Stimulated activated CD8-positive, alpha-beta memory T cell treated with anti-CD3 and anti-CD28 coated beads, Interleukin-4, amount 100 ng/mL, for 4 hours (primary cell): ENCODE data around the gene DOK4.
"Not testable (repeated sequence)": the region's sequence is repeated elsewhere in the genome, so short reads cannot be mapped to it uniquely, and the experiment has no call there.

Source experiments
- DNase-seq, 2 donors: peaks; one replicate each; pipeline ENCODE4 v3.0.0-alpha.2; 2020; ENCODE audit warnings: low read depth in 2 of 2, low spot score in 1 of 2

Gene DOK4

GRCh38 chr16:57447186-57447962, 38.9 kb downstream of the DOK4 start, which contains the start of the genes CIAPIN1 and COQ9:
CIAPIN1 (minus strand) TSS chr16:57447385; CDS start chr16:57440928, 6,457 bp downstream.
COQ9 (plus strand) TSS chr16:57447479; CDS start chr16:57447506, 27 bp downstream.
- DNase-seq: peak; percentile 77 to 86

- DNase-seq: no peak
These were observed 39.6 kb downstream of the DOK4 start for GRCh38 chr16:57446531-57447185.

- DNase-seq: no peak
These were observed 40.8 kb downstream of the DOK4 start for GRCh38 chr16:57445510-57445909.

- no peak for DNase-seq
These were observed 41.6 kb downstream of the DOK4 start for GRCh38 chr16:57444711-57445110.

- DNase-seq: not testable (repeated sequence)
These were observed 45.7 kb downstream of the DOK4 start for GRCh38 chr16:57440551-57440950.

- not testable (repeated sequence) for DNase-seq
These were observed 46.3 kb downstream of the DOK4 start for GRCh38 chr16:57439947-57440346.

- DNase-seq: no peak
These were observed 50.5 kb downstream of the DOK4 start for GRCh38 chr16:57435838-57436237.

GRCh38 chr16:57434003-57434402, 52.3 kb downstream of the DOK4 start:
- no peak for DNase-seq

GRCh38 chr16:57432989-57433388, 53.3 kb downstream of the DOK4 start:
- DNase-seq: no peak

- DNase-seq: no peak
These were observed 53.8 kb downstream of the DOK4 start for GRCh38 chr16:57432505-57432904.

GRCh38 chr16:57430955-57431354, 55.3 kb downstream of the DOK4 start:
- no peak for DNase-seq

- no peak for DNase-seq
These were observed 58.5 kb downstream of the DOK4 start for GRCh38 chr16:57427824-57428223.

GRCh38 chr16:57427307-57427706, 59.0 kb downstream of the DOK4 start:
- DNase-seq: no peak

- DNase-seq: no peak
These were observed 59.9 kb downstream of the DOK4 start for GRCh38 chr16:57426356-57426755.

- no peak for DNase-seq
These were observed 61.7 kb downstream of the DOK4 start for GRCh38 chr16:57424583-57424982.

GRCh38 chr16:57423152-57423551, 63.1 kb downstream of the DOK4 start:
- no peak for DNase-seq

- DNase-seq: no peak
These were observed 64.0 kb downstream of the DOK4 start for GRCh38 chr16:57422026-57422944.
